IMR-90 (cell line): ENCODE results near the gene PRRX1.

ENCODE experiments used
- MXI1 ChIP-seq: IDR thresholded peaks from 2 replicates; pipeline ENCODE4 v1.6.1; 2012; ENCODE audit warnings: low read depth, mild to moderate bottlenecking, low read length, moderate library complexity, borderline replicate concordance
- RCOR1 ChIP-seq: IDR thresholded peaks from 2 replicates; pipeline ENCODE4 v1.6.1; 2012; ENCODE audit warnings: mild to moderate bottlenecking, low read length, improper control_type of control experiment; ENCODE audit not compliant: insufficient replicate concordance

DNA sequence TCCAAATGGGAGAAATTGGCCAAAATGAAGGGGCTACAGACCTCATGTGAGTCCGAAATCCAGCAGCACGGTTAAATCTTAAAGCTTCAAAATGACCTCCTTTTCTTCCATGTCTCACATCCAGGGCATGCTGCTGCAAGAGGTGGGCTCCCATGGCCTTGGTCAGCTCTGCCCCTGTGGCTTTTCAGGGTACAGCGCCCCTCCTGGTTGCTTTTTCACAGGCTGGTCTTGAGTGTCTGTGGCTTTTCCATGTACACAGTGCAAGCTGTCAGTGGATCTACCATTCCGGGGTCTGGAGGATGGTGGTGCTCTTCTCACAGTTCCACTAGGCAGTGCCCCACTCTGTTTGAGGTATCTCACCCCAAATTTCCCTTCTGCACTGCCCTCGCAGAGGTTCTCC lies 78.7 kb downstream of the PRRX1 start:
- TF ChIP-seq RCOR1 = no peak
- TF ChIP-seq MXI1 = no peak
